ENCODE results near the gene ERFL. TPM values are rescaled to one million over a fixed set of nuclear protein-coding genes. Genes with fewer than 3 reads are reported as not detected.

ERFL gene
- total and polyA plus RNA-seq, 2 of the 8 experiments (the other 6 are each of a cell fraction or from before 2014, with no cell fraction given), result 0.12 TPM; not detected in 1

DNA sequence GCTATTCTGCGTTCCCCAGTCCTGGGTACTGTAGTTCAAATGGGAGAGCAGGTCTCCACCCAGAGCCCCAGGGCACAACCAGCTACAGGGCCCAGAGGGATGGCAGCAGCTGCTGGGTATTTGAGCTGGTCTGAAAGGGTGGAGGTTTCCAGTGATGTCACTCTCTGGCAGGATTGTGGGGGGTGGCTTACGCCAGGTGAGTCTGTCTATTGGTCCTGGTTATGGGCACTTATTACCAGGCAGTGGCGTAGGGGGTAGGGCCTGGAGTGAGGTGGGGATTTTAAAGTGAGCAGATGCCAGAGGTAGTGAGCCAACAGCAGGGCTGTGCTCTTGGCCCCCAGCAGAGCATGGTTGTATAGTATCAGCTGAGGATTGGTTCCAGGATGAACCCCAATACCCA, 62.0 kb downstream of the ERFL start:
- ChIA-PET CTCF (ENCODE audit: partially characterized antibody) (interaction anchor here (0.6 to 1.0 kb wide), 5 partner anchors 9 to 435 kb away, joined by 3 to 4 read pairs (median 3); no protein-coding TSS in a partner anchor), POLR2A (ENCODE audit: partially characterized antibody) (interaction anchor here (1.0 to 13.9 kb wide), 9 partner anchors 8 to 273 kb away, joined by 3 to 298 read pairs (median 5); partner anchors contain the start of genes ARHGEF1, CD79A and RABAC1)
- DNase-seq (ENCODE audit: low read depth in 1 of 2, low spot score in 2 of 2) (no peak), FAIRE-seq (no peak)
- Histone ChIP-seq H3K79me1 (ENCODE audit: low read depth, low read length) (peaks cover 24% of the 10 kb centered on the region), H2BK5ac (ENCODE audit: low read depth, low read length) (no peak overlapping the region), H3K4me2 (ENCODE audit: insufficient read depth in 1 of 2, low read depth in 2 of 2, low read length in 2 of 2) (no peak overlapping the region), H4K91ac (replicated peaks; ENCODE audit: insufficient read length, low read length) (no peak overlapping the region), H3K4ac (replicated peaks; ENCODE audit: insufficient read length, low read depth, low read length) (no peak overlapping the region), H3K9me3 (ENCODE audit: insufficient read depth in 2 of 2, low read depth in 1 of 2, low read length in 1 of 2) (no peaks in the 10 kb centered on the region), H4K20me1 (replicated peaks in 1 of 2; ENCODE audit: control insufficient read depth in 1 of 2, insufficient read depth in 2 of 2, low read length in 2 of 2) (peaks cover 46 to 47% of the 10 kb centered on the region in 2 experiments), H2BK15ac (ENCODE audit: low read length) (no peak overlapping the region), H2BK20ac (ENCODE audit: low read length) (no peak overlapping the region), H3K4me3 (ENCODE audit: extremely low read depth in 1 of 4, insufficient read depth in 2 of 4, low read depth in 3 of 4, low read length in 4 of 4) (no peak overlapping the region), H2AFZ (ENCODE audit: low read length) (no peak overlapping the region), H2AK5ac (ENCODE audit: low read depth, low read length) (no peak overlapping the region), H4K8ac (ENCODE audit: extremely low read depth, insufficient read depth, low read length) (no peak overlapping the region), H3K14ac (ENCODE audit: insufficient read length) (no peak overlapping the region), H3K9ac (replicated peaks in 1 of 4; ENCODE audit: extremely low read depth in 1 of 4, low read depth in 3 of 4, low read length in 3 of 4) (peak overlapping the region in 2 of 4 experiments; percentile 38 to 52; a peak in 4 of 7 replicates), H2BK120ac (replicated peaks; ENCODE audit: low read depth, low read length) (no peak overlapping the region), H3K27ac (ENCODE audit: low read depth, low read length) (peak overlapping the region; percentile 29; the same call in 1 of the 2 replicates), H3K79me2 (ENCODE audit: control insufficient read depth in 1 of 2, insufficient read depth in 2 of 2, low read length in 2 of 2) (peaks cover 18 to 64% of the 10 kb centered on the region in 2 experiments), H3K56ac (replicated peaks; ENCODE audit: insufficient read length, low read depth, low read length) (no peak overlapping the region), H3K23me2 (ENCODE audit: low read depth, low read length) (no peaks in the 10 kb centered on the region; the same call in 1 of the 2 replicates), H3K18ac (ENCODE audit: extremely low read depth, low read length) (no peak overlapping the region), H2BK12ac (ENCODE audit: low read depth, low read length) (no peak overlapping the region), H3K23ac (ENCODE audit: insufficient read length) (no peak overlapping the region), H3K4me1 (replicated peaks in 1 of 4; ENCODE audit: control insufficient read depth in 3 of 4, insufficient read depth in 4 of 4, low read length in 3 of 4) (peaks cover 3 to 22% (median 11%) of the 10 kb centered on the region in 4 experiments), H3K27me3 (replicated peaks in 1 of 4; ENCODE audit: control insufficient read depth in 3 of 4, extremely low read depth in 1 of 4, insufficient read depth in 3 of 4, low read length in 3 of 4) (no peaks in the 10 kb centered on the region), H3K36me3 (ENCODE audit: control insufficient read depth in 2 of 4, insufficient read depth in 4 of 4, low read length in 3 of 4) (peaks cover 64 to 94% (median 85%) of the 10 kb centered on the region in 4 experiments), H4K5ac (ENCODE audit: insufficient read length, low read depth, low read length) (no peak overlapping the region)
- WGBS, 2 experiments (ENCODE audit: extremely low coverage in 1 of 2, insufficient coverage in 1 of 2, insufficient read length in 1 of 2, insufficient replicate concordance in 2 of 2, low coverage in 1 of 2, low lambda C conversion rate in 2 of 2, missing lambda C conversion rate in 1 of 2), result 100% methylated on average over 3 of the region's 3 CpGs; no CpG with 5 or more reads in 1 of the 2 experiments
- TF ChIP-seq POLR2AphosphoS5 (IDR thresholded peaks at IDR 0.05; ENCODE audit: low read depth, low read length) (peak; percentile 82), CHD2 (IDR thresholded peaks at IDR 0.05; ENCODE audit: low read length) (no peak), POLR2A (IDR thresholded peaks at IDR 0.05; ENCODE audit: control extremely low read depth in 1 of 2, low read depth in 2 of 2, low read length in 2 of 2) (peak in 1 of 2 experiments; percentile 64), TCF12 (IDR thresholded peaks at IDR 0.05; ENCODE audit: low read depth, low read length) (no peak), JUND (IDR thresholded peaks at IDR 0.05; ENCODE audit: low read length) (no peak), RAD21 (IDR thresholded peaks at IDR 0.05 in 1 of 2, conservative IDR thresholded peaks at IDR 0.05 in 1 of 2; ENCODE audit: low read depth in 2 of 2, low read length in 2 of 2) (no peak), RFX5 (IDR thresholded peaks at IDR 0.05; ENCODE audit: borderline replicate concordance, low read depth, low read length) (no peak), NRF1 (IDR thresholded peaks at IDR 0.05; ENCODE audit: low read depth, low read length) (no peak), KDM4A (IDR thresholded peaks at IDR 0.05; ENCODE audit: low read depth, low read length, severe bottlenecking) (no peak), SIX5 (IDR thresholded peaks at IDR 0.05; ENCODE audit: low read depth, low read length) (no peak), BRCA1 (IDR thresholded peaks at IDR 0.05; ENCODE audit: low read depth, low read length) (no peak), MAX (IDR thresholded peaks at IDR 0.05) (no peak), PHF8 (conservative IDR thresholded peaks at IDR 0.05; ENCODE audit: low read depth, low read length) (no peak)

Measured in H1 (cell line).